SH-SY5Y (cell line): ENCODE measurements around the gene PTRH1.

Experiments used
- GATA2 ChIP-seq: IDR thresholded peaks from 2 replicates; pipeline ENCODE4 v1.6.1; 2011; ENCODE audit warnings: mild to moderate bottlenecking, low read depth, low read length
- GATA3 ChIP-seq: IDR thresholded peaks from 2 replicates; pipeline ENCODE4 v1.6.1; 2011; ENCODE audit warnings: low read depth, mild to moderate bottlenecking, low read length, moderate library complexity

GRCh38 chr9:127693143-127693542 lies 22.3 kb downstream of the PTRH1 start:
- no peak for TF ChIP-seq GATA2
- TF ChIP-seq GATA3, result no peak
